ENCODE results near the gene HABP4. TPM values are rescaled to one million over a fixed set of nuclear protein-coding genes. Genes with fewer than 3 reads are reported as not detected.

Gene HABP4
- total RNA-seq, 4 donors from 2014 or later = 6.3 to 13.4 (median 10.2) TPM

- no peak for DNase-seq (ENCODE audit: low spot score in 2 of 2)
- 88 to 92% methylated on average over 7 of the region's 7 CpGs for whole genome bisulfite sequencing, 2 donors
- intact Hi-C loops (cut with DNase I; ENCODE audit: low total_unique reads) = no loop called here
- H3K4me3 ChIP-seq (ENCODE audit: low read depth, poor library complexity, severe bottlenecking) = no peak overlapping the region
- TF ChIP-seq POLR2A (IDR thresholded peaks at IDR 0.05) (no peak), CTCF (IDR thresholded peaks at IDR 0.05) (no peak)
Observed at GRCh38 chr9:96524045-96524444, 74.1 kb downstream of the HABP4 start.

GRCh38 chr9:96524764-96525163, 74.8 kb downstream of the HABP4 start:
- no peak overlapping the region for H3K4me3 ChIP-seq (ENCODE audit: low read depth, poor library complexity, severe bottlenecking)
- 89 to 91% methylated on average over 2 of the region's 2 CpGs for WGBS, 2 donors
- no peak for DNase-seq (ENCODE audit: low spot score in 2 of 2)
- TF ChIP-seq CTCF (IDR thresholded peaks at IDR 0.05) (no peak), POLR2A (IDR thresholded peaks at IDR 0.05) (no peak)
- intact Hi-C loops (cut with DNase I; ENCODE audit: low total_unique reads) = no loop called here

GRCh38 chr9:96532173-96532572, 82.2 kb downstream of the HABP4 start:
- TF ChIP-seq CTCF (IDR thresholded peaks at IDR 0.05) (no peak), POLR2A (IDR thresholded peaks at IDR 0.05) (no peak)
- intact Hi-C loops (cut with DNase I; ENCODE audit: low total_unique reads) = no loop called here
- no peak for DNase-seq (ENCODE audit: low spot score in 2 of 2)

GRCh38 chr9:96540106-96540505, 90.1 kb downstream of the HABP4 start:
- DNase-seq (ENCODE audit: low spot score in 2 of 2) = no peak
- intact Hi-C loops (cut with DNase I; ENCODE audit: low total_unique reads) = no loop called here
- no peak for TF ChIP-seq CTCF (IDR thresholded peaks at IDR 0.05)
- TF ChIP-seq POLR2A (IDR thresholded peaks at IDR 0.05) = no peak
- 97 to 98% methylated on average over 3 of the region's 3 CpGs for WGBS, 2 donors
- H3K4me3 ChIP-seq (ENCODE audit: low read depth, poor library complexity, severe bottlenecking) = no peak overlapping the region

More at GRCh38 chr9:96532173-96532572, 82.2 kb downstream of the HABP4 start:
- H3K4me3 ChIP-seq (ENCODE audit: low read depth, poor library complexity, severe bottlenecking) = no peak overlapping the region

Other genes with a start within 250 kb of the HABP4 start
- gene HSD17B3, start 148.0 kb upstream of the HABP4 start, total RNA-seq = 1 to 10 TPM in 1 of 4 donors, not detected in 3; 1.1 TPM
- gene SLC35D2, start 66.5 kb upstream of the HABP4 start, total RNA-seq = 10 to 100 TPM; 10.7 to 21.3 (median 13.3) TPM
- gene ZNF367, start 31.8 kb upstream of the HABP4 start, total RNA-seq = 1 to 10 TPM in 3 of 4 donors, under 1 TPM in 1; 0.93 to 3.0 (median 1.8) TPM
- gene CDC14B, start 169.7 kb downstream of the HABP4 start, total RNA-seq = 10 to 100 TPM in 1 of 4 donors, 1 to 10 TPM in 3; 5.8 to 10.9 (median 8.0) TPM
- 10 to 100 TPM in 2 of 4 donors, 1 to 10 TPM in 2; 6.1 to 12.4 (median 9.4) TPM for gene PRXL2C, start 205.1 kb downstream of the HABP4 start, total RNA-seq